ENCODE measurements around the gene CCIN.
"Not testable (repeated sequence)": the region's sequence is repeated elsewhere in the genome, so short reads cannot be mapped to it uniquely, and the experiment has no call there.

DNA sequence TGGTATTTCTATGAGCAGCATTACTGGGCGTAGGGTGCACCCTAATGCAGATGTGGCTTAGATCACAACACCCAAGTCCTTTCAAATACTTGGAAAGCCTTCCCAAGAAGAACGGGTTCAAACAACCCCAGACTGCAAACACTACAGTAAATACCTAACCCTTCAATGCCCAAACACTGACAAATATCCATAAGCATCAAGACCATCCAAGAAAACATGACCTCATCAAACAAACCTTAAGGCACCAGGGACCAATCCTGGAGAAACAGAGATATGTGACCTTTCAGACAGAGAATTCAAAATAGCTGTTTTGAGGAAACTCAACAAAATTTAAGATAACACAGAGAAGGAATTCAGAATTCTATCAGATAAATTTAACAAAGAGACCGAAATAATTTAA, 6.0 kb downstream of the CCIN start:
- not testable (repeated sequence) for TF ChIP-seq SUZ12 (IDR thresholded peaks at IDR 0.05; ENCODE audit: extremely low read depth, insufficient read depth, insufficient read length); ZNF274 (IDR thresholded peaks at IDR 0.05; ENCODE audit: low read depth, low read length)
